Endodermal cell (in vitro differentiated cells): Measurements from ENCODE around the gene BMP8A. TPM values are rescaled to one million over a fixed set of nuclear protein-coding genes. Genes with fewer than 3 reads are reported as not detected.

Source experiments
- DNase-seq: peaks from one replicate; pipeline ENCODE4 v3.0.0-alpha.2; 2017
- H3K27ac ChIP-seq: 2 replicates; pipeline ENCODE4 v1.5.1; 2013; ENCODE audit warnings: mild to moderate bottlenecking, low read depth, low read length, moderate library complexity
- H3K27me3 ChIP-seq: 2 replicates; pipeline ENCODE4 v1.6.1; 2013; ENCODE audit warnings: mild to moderate bottlenecking, low read length, moderate library complexity; ENCODE audit not compliant: insufficient read depth, control insufficient read depth, poor library complexity, severe bottlenecking
- H3K36me3 ChIP-seq: 2 replicates; pipeline ENCODE4 v1.7.0; 2013; ENCODE audit warnings: mild to moderate bottlenecking, low read length, moderate library complexity; ENCODE audit not compliant: control insufficient read depth, insufficient read depth
- H3K4me1 ChIP-seq: one replicate; pipeline ENCODE4 v1.7.0; 2013; ENCODE audit warnings: low read length; ENCODE audit not compliant: control insufficient read depth, insufficient read depth
- H3K4me3 ChIP-seq: 2 replicates; pipeline ENCODE4 v1.5.1; 2013; ENCODE audit warnings: mild to moderate bottlenecking, low read length, moderate library complexity
- H3K9ac ChIP-seq: 2 replicates; pipeline ENCODE4 v1.6.1; 2013; ENCODE audit warnings: mild to moderate bottlenecking, low read length, moderate library complexity; ENCODE audit not compliant: poor library complexity, severe bottlenecking; ENCODE audit errors: extremely low read depth
- H3K9me3 ChIP-seq: 2 replicates; pipeline ENCODE4 v1.6.1; 2013; ENCODE audit warnings: mild to moderate bottlenecking, low read length, moderate library complexity; ENCODE audit not compliant: control insufficient read depth
- H3K27ac Mint-ChIP-seq: 2 replicates; pipeline ENCODE4 v1.8.0; 2020; ENCODE audit warnings: mixed read lengths
- H3K27me3 Mint-ChIP-seq: 2 replicates; pipeline ENCODE4 v1.8.0; 2021; ENCODE audit warnings: mild to moderate bottlenecking, mixed read lengths; ENCODE audit not compliant: insufficient read depth
- H3K36me3 Mint-ChIP-seq: 2 replicates; pipeline ENCODE4 v1.8.0; 2020; ENCODE audit warnings: low read depth, mixed read lengths
- H3K4me1 Mint-ChIP-seq: 2 replicates; pipeline ENCODE4 v1.8.0; 2020; ENCODE audit warnings: mixed read lengths
- H3K4me3 Mint-ChIP-seq: 2 replicates; pipeline ENCODE4 v1.8.0; 2020; ENCODE audit warnings: mild to moderate bottlenecking, moderate library complexity, mixed read lengths
- H3K9me3 Mint-ChIP-seq: 2 replicates; pipeline ENCODE4 v1.8.0; 2020; ENCODE audit warnings: mild to moderate bottlenecking, mixed read lengths
- CTCF ChIP-seq: fragments of 200-600 bp; sonication (generic); conservative IDR thresholded peaks from 2 replicates; pipeline ENCODE4 v1.5.0; 2021; ENCODE audit warnings: antibody characterized with exemption, mild to moderate bottlenecking
- WGBS, 2 experiments: methylation state at CpG; one replicate each; pipeline versions ENCODE4 v1.1.5 to v1.1.7; 2013; ENCODE audit warnings: missing lambda C conversion rate in 2 of 2, mixed read lengths in 1 of 2; ENCODE audit not compliant: insufficient coverage in 1 of 2, insufficient read length in 1 of 2; 5-methylcytosine and 5-hydroxymethylcytosine counted together
- total RNA-seq, 2 donors: library from RNA; stranded (reverse); fragmentation: NEBNext Ultra II Directional in 1 of 2; extraction: Animal tissue kit (Norgen Biotek cat#: 25700) in 1 of 2; gene quantifications; 2 replicates in 1 of 2; 3 replicates in 1 of 2; pipeline ENCODE4 v1.2.1, GENCODE V29; 2021

Gene BMP8A
- total RNA-seq, 2 donors from 2014 or later = 0.66 to 0.75 TPM

- H3K4me3 Mint-ChIP-seq = no peak overlapping the region
- no peak overlapping the region for H3K27ac Mint-ChIP-seq
- H3K4me1 Mint-ChIP-seq = no peaks in the 10 kb centered on the region
- Histone ChIP-seq H3K27me3 (no peaks in the 10 kb centered on the region), H3K9me3 (no peaks in the 10 kb centered on the region), H3K27ac (no peak overlapping the region), H3K4me1 (no peaks in the 10 kb centered on the region), H3K9ac (no peak overlapping the region), H3K4me3 (no peak overlapping the region), H3K36me3 (peaks cover 10% of the 10 kb centered on the region)
- 92 to 98% methylated on average over 4 of the region's 4 CpGs for WGBS, 2 experiments
- no peak for DNase-seq
- H3K27me3 Mint-ChIP-seq = no peaks in the 10 kb centered on the region
- no peak for TF ChIP-seq CTCF
- peaks cover 20% of the 10 kb centered on the region for H3K36me3 Mint-ChIP-seq
- H3K9me3 Mint-ChIP-seq = no peaks in the 10 kb centered on the region
Measured at GRCh38 chr1:39528082-39528481, 36.6 kb downstream of the BMP8A start.

- Histone ChIP-seq H3K36me3 (peaks cover 10% of the 10 kb centered on the region), H3K4me1 (no peaks in the 10 kb centered on the region), H3K27ac (no peak overlapping the region), H3K27me3 (no peaks in the 10 kb centered on the region), H3K9me3 (no peaks in the 10 kb centered on the region), H3K4me3 (no peak overlapping the region), H3K9ac (no peak overlapping the region)
- H3K4me3 Mint-ChIP-seq = no peak overlapping the region
- no peak for DNase-seq
- H3K4me1 Mint-ChIP-seq = no peaks in the 10 kb centered on the region
- 91 to 97% methylated on average over 7 to 10 of the region's 10 CpGs for WGBS, 2 experiments
- H3K27ac Mint-ChIP-seq = no peak overlapping the region
- H3K36me3 Mint-ChIP-seq = peaks cover 28% of the 10 kb centered on the region
- no peak for TF ChIP-seq CTCF
- H3K27me3 Mint-ChIP-seq = no peaks in the 10 kb centered on the region
- H3K9me3 Mint-ChIP-seq = no peaks in the 10 kb centered on the region
Measured at GRCh38 chr1:39529901-39530535, 38.6 kb downstream of the BMP8A start.

- H3K4me3 ChIP-seq = no peak overlapping the region
- no peak for TF ChIP-seq CTCF
- H3K27ac ChIP-seq = no peak overlapping the region
- H3K27me3 Mint-ChIP-seq = no peaks in the 10 kb centered on the region
- no peaks in the 10 kb centered on the region for H3K27me3 ChIP-seq
- no peaks in the 10 kb centered on the region for H3K9me3 Mint-ChIP-seq
- no peak overlapping the region for H3K4me3 Mint-ChIP-seq
- DNase-seq = no peak
- no peak overlapping the region for H3K27ac Mint-ChIP-seq
- H3K9ac ChIP-seq = no peak overlapping the region
- no peaks in the 10 kb centered on the region for H3K9me3 ChIP-seq
- no peaks in the 10 kb centered on the region for H3K4me1 ChIP-seq
- peaks cover 10% of the 10 kb centered on the region for H3K36me3 ChIP-seq
- H3K36me3 Mint-ChIP-seq = peaks cover 34% of the 10 kb centered on the region
- 88 to 100% methylated on average over 3 to 4 of the region's 4 CpGs for WGBS, 2 experiments
- H3K4me1 Mint-ChIP-seq = no peaks in the 10 kb centered on the region
Measured at GRCh38 chr1:39531526-39531925, 40.1 kb downstream of the BMP8A start.
